SIG-M5 (cell line): ENCODE measurements around the gene MBNL1.

Experiments
- DNase-seq: peaks from one replicate; lab custom pipeline; 2025; lab: John Stamatoyannopoulos, UW

MBNL1 gene

DNA sequence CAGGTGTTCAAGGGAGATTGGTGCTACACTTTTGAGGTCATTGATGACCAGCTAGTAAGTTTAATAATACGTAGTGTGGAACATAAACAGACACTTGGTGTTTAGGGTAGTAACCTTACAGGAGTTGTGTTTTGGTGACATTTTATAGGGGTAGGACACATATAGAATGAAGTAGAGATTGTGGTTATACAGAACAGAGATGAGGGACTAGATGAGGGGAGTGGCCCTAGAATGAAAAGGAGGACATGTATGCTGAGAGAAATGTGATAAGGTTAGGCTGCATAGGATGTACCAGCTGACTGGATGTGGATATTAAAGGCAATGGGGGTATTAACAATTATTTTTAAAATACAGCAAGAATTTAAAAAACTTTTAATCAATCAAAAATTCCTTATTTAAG lies 8.0 kb downstream of the MBNL1 start:
- DNase-seq = no peak

DNA sequence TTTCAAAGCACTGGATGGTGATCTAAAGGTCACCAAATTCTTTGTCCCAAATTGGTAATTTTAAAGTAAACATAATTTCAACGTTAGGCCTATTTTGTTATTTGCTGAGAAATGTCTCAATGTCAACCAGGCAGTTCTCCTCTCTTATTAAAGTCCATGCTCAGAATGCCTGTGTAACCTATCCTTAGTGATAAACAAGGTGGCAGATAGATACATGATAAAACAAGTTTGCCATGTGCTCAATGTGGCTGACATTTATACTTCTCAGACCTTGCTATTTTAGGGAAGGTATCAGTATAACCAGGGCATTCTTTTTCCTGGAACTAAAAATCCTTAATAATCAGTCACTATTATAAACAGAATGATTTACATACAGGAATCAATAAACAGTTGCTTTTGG lies 8.5 kb downstream of the MBNL1 start:
- no peak for DNase-seq

DNA sequence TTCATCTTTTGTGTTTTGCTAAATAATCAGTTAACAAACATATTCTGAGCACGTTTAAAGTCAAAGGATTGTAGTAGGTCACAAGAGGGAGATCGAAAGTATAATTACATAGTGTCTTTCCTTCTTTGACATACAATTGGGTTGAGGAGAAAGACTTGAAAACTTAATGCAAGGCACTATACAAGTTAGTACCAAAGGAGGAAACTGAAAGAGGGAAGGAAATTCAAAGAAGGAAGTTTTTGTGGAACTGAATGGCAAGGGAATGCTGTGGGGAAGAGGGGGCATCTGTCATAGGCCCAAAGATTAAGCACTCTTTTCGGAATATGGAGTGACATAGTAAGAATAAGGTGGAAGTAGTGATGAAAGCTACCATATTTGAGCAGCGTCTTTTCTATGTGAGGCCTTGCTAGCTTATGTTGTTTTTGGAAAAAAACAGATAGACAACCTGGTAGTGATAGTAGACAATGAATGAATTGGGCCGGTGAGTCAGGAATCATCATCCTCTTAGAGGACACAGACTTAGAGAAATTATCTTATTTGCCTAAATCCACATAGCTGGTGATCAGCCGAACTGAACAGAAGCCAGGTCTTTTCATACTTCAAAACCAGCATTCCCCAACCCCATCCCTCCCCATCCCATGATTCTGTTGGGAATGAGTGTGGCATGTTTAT lies 10.2 kb downstream of the MBNL1 start:
- DNase-seq = no peak

DNA sequence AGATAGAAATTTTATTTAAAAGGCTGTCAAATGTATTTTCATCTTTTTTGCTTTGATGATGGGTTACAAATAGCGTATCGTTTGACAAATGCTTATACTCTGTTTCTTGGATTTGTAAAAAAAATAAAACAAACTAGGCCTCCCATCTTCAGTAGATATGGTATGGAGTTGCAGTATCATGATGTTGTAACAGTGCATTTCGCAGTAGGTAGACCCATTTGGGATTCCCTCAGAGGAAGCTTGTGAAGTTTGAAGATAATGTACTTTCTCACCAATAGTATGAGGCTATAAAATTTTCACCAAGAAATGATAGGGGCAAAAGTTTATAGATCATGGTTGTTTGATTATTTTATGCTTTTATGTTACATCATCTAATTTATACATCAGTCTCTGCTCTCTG lies 10.8 kb downstream of the MBNL1 start:
- no peak for DNase-seq

DNA sequence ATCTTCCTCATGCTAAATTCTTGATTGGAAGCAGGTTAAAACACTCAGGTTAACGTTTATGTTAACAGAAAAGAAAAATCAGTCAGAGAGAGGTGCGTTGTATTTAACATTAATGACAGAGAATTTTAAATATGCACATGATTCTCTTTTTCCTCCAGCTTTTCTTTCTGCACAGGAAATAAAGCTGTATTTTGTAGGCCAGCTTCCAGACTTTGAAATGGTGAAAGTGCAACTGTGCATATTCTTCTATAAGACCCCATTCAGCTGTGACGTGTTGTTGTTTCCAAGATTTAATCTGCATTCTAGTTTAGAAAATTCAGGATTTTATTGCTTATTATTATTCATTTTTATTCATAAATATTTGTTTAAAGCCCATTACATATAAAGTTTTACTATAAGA lies 11.8 kb downstream of the MBNL1 start:
- no peak for DNase-seq

DNA sequence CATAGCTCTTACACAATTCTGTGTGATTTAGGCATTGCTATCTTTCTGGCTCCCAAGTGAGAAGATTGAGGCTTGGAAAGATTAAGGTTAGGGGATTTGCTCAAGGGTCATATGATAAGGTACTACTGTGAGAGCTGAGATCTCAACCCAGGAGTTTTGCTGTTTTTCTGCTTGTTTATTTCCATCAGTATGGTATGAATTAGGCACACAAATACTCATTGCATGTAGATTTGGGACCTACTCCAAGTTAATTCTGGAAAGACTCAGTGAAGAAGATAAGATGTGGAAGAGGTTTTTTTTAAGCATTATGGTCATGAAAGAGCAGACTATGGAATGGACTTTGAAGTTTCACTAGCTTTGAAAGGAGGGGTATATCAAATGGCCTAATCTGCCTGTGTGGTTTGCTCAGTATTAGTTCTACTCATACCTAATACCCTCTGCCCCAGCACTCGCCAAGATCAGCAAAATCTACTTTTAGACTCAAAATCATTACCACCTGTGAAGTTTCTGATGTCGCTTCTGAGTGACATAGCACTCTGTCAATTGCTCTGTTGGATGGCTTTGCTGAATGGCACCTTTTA lies 12.5 kb downstream of the MBNL1 start:
- no peak for DNase-seq

DNA sequence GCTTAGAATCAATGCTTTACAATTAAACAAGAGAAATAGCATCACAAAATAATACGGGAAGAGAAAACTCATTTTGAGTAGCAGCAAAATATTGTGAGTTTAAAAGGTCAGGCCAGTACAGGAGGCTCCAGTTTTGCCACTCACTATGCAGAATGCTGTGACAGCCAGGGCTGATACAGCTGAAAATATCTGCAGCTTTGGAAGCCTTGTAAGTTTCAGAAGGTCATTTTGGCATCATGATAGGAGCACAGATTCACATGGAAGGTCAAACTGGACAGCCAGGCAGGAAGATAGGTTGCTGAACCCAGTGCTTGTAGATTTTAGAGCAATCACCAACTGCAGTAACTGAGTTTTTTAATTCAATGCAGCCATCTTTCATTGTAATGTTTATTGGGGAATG lies 14.1 kb downstream of the MBNL1 start:
- no peak for DNase-seq

- no peak for DNase-seq
These were observed 15.0 kb downstream of the MBNL1 start for GRCh38 chr3:152283492-152284381.

GRCh38 chr3:152284906-152285305 lies 16.2 kb downstream of the MBNL1 start:
- no peak for DNase-seq

- DNase-seq = no peak
These were observed 16.8 kb downstream of the MBNL1 start for GRCh38 chr3:152285509-152285908.

DNA sequence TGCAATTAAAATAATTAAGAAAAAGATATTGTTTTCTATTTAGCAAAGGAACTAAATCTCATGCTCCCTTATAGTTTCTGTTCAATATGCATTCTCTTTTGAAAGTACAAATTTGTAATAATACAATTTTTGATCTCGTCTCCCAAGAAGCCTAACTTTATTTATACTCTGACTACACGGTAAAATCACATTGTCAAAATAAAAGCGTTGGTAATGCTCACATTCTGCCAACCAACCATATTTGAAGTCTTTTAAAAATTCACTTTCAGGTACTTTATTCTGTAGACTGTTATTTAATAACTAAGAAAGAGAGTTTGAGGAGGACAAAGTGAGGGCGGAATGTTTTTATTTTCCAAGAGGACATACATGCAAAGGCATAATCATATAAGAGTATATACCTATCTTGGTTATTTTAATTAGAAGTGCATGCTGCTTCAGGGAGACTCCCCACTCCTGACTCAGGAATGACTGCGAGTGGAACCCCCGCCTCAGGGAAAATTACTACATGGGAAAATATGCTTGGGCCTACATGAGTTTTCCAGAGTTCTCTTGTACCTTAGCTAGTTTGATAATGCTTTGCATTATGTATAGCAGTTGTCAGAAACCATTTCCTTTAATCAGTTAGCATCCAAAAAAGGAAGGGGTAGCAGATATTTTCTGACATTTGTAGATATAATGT lies 19.3 kb downstream of the MBNL1 start:
- no peak for DNase-seq

DNA sequence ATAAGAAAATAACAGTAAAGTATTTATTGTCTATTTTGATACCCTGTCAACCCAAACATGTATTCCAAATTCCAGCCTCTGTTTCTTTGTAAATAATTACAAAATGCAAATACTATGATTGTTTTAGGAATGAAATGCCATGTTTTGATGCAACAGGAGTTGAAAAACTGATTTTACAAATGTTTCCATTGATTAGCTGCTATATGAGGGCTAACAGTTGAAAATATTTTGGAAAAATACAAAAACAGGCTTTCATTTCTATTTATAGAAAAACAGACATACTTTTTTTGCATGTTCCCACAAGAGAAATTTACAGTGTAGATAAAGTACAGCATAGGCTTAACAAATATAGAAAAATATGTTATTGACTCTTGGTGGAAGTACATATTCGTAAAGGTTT lies 20.0 kb downstream of the MBNL1 start:
- DNase-seq = no peak

- DNase-seq = no peak
These were observed 21.0 kb downstream of the MBNL1 start for GRCh38 chr3:152289708-152290107.

DNA sequence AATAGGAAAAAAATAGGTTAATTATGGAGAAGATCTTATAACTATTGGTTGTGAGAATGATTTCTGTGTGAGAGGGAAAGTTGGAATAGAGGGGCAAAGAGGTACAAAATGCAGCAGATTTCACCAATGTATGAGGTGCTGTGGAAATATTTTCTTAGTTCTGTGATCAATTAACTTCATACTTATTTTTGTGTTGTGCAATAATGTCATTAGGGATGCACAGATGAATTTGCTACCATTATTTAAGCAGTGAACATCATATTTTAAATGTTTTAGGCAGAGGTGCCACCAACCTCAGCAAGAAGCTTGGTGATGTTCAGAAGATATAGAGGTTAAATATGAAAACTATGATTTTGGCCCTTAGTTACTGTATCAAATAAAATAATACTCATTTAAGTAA lies 21.6 kb downstream of the MBNL1 start:
- no peak for DNase-seq

DNA sequence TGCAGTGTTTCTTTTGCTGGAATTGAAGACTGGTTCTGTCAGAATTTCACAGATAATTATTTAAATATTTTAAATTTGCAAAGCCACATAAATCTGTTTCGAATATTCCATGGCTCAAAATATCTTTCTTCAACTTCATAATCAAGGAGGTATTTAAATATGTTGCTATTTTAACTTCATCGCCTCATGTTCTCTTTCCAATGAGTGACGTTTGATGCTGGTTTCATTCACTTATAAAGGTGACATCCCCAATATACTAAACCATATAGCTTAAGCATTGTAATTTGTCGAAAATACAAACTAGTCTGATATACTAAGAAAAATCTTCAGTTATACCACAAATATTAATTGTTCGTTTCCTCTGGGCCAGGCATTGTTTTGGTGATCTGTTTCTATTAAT lies 22.5 kb downstream of the MBNL1 start:
- DNase-seq = no peak

DNA sequence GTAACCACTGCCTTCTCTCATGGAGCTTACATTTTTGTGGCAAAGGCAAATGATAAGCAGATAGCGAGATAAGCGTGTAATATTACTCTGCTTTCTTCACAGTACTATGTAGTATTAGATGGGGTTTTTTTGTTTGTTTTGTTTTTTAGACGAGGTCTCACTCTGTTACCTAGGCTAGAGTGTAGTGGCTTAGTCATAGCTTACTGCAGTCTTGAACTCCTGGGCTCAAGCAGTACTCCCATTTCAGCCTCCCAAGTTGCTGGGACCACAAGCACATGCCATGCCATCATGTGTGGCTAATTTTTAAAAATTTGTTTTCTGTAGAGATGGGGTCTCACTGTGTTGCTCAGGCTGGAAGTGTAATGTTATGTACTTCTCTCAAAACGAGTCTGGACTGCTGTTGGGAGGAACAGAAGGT lies 22.9 kb downstream of the MBNL1 start:
- no peak for DNase-seq

DNA sequence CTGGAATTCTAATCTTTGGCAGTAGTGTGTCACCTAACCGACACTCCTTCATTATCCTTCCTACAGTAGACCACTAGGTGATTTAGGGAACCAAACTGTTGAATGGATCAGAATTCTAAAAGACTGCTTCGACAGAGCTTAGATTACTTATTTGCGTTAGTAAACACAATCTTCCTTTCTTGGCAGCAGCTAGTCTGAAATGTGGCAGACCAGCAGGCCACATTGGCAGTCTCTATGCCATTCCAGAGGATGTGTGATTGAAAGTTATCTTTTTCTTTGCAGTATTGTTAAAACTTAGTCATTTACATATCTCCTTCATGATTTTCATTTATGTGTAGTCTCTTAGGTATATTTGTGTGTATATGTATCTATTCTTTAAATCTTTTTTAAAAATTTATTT lies 23.6 kb downstream of the MBNL1 start:
- DNase-seq = no peak

DNA sequence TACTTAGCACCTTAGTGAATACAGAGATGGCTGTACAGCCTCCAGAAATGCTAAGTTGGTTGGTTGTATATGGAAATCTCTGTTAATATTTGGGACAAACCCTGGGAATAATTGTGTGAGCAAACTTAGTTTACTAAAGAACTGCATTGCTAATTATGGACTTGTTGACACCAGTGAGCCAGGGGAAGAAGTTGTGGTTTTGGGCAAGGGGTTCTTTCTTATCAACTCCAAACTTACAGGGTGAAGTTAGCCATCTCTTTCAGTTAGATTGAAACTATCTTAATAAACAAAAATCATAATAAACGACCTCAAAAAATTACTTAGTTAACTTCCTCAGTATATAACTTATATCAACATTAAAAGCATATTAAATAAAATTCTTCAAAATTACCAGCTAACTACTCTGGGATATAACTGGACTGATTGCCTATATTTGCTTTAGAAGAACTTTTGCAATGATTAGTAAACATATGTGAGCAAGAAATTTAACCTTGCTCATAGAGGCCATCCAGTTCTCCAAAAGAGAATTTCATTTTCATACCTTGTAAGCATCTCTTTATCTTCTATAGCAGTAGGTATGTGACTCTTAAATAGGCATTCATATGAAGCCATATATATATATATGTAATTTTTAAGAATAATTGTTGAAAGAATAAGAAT lies 24.7 kb downstream of the MBNL1 start:
- no peak for DNase-seq

GRCh38 chr3:152295344-152295743 lies 26.6 kb downstream of the MBNL1 start:
- no peak for DNase-seq

GRCh38 chr3:152295806-152296205 lies 27.1 kb downstream of the MBNL1 start:
- DNase-seq = no peak

DNA sequence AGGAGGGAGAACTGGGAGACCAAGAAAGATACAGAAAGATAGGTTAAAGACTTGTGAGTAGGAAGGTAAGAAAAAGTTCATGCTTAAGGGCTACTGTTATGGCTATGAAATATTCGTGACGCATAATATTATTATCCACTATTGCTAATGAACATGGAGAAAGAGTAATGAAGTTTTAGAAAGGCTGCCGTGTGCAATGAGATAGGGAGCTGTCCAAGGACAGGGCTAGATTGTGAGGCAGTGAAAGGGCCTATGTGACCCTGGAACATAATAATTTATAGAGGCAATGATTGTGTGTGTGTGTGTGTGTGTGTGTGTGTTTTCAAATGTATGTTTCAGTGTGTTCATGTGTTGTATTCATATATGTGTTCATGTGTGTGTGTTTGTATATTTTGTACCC lies 27.7 kb downstream of the MBNL1 start:
- no peak for DNase-seq

DNA sequence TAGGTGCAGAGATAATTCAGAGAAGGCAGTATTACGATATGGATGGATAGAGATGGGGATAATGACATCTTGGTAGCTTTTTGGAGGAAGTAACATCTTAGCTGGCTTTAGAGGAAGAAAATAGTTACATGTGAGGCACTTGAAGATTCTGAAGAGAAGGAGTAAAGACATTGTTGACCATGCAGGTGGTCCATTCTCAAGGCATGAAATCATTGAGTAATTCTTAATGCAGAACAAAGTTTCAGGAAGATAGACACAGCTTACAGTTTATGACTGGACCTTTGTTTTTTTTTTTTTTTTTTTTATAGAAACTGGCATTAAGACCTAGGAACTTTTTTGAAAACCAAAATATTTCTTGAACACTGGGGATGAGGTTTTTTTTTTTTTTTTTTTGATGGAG lies 28.2 kb downstream of the MBNL1 start:
- DNase-seq = no peak
